Fibroblast of the conjunctiva (primary cell): ENCODE results near the gene CDK5RAP1.
"Not testable (repeated sequence)": the region's sequence is repeated elsewhere in the genome, so short reads cannot be mapped to it uniquely, and the experiment has no call there.

ENCODE experiments used
- DNase-seq: peaks from one replicate; pipeline ENCODE4 v3.0.0-alpha.2; 2010; ENCODE audit warnings: low read depth

The CDK5RAP1 gene, protein sequence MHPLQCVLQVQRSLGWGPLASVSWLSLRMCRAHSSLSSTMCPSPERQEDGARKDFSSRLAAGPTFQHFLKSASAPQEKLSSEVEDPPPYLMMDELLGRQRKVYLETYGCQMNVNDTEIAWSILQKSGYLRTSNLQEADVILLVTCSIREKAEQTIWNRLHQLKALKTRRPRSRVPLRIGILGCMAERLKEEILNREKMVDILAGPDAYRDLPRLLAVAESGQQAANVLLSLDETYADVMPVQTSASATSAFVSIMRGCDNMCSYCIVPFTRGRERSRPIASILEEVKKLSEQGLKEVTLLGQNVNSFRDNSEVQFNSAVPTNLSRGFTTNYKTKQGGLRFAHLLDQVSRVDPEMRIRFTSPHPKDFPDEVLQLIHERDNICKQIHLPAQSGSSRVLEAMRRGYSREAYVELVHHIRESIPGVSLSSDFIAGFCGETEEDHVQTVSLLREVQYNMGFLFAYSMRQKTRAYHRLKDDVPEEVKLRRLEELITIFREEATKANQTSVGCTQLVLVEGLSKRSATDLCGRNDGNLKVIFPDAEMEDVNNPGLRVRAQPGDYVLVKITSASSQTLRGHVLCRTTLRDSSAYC

GRCh38 chr20:33401184-33401920 is at the start of gene CDK5RAP1:
CDK5RAP1 (minus strand) TSS chr20:33401519; CDS start chr20:33397064, 4,455 bp downstream.
- DNase-seq = peak; percentile 75

GRCh38 chr20:33450867-33451266 is 49.5 kb upstream of the CDK5RAP1 start:
- DNase-seq = no peak

GRCh38 chr20:33445881-33446625 is 44.7 kb upstream of the CDK5RAP1 start:
- no peak for DNase-seq

DNA sequence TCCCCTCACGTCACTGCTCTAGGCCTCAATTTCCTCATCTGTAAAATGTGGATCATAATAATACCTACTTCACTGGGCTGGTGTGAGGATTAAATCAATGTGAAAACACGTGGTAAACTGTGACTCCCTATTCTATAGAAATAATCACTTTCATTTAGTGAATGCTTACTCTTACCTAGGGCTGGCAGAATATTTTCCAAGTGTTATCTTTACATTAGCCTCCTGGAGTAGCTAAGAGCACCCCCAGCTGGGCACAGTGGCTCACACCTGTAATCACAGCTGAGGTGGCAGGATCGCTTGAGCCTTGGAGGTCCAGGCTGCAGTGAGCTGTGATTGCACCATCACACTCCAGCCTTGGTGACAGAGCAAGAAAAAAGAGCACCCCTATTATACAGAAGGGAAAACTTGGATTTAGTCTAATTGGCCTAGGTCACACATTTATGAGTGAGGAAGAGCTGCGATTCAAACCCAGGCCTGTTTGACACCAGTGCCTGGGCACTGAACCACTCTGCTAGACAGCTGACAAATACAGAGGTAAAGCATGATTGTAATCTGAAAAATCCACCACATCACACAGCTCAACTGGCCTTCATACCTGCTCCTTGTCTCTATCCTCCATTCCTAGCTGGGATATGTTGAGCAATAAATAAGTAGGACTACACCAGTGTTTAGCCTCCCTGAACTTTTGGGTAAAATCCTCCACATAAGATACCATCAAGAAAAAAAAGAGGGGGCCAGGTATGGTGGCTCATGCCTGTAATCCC is 43.7 kb upstream of the CDK5RAP1 start:
- DNase-seq = no peak

DNA sequence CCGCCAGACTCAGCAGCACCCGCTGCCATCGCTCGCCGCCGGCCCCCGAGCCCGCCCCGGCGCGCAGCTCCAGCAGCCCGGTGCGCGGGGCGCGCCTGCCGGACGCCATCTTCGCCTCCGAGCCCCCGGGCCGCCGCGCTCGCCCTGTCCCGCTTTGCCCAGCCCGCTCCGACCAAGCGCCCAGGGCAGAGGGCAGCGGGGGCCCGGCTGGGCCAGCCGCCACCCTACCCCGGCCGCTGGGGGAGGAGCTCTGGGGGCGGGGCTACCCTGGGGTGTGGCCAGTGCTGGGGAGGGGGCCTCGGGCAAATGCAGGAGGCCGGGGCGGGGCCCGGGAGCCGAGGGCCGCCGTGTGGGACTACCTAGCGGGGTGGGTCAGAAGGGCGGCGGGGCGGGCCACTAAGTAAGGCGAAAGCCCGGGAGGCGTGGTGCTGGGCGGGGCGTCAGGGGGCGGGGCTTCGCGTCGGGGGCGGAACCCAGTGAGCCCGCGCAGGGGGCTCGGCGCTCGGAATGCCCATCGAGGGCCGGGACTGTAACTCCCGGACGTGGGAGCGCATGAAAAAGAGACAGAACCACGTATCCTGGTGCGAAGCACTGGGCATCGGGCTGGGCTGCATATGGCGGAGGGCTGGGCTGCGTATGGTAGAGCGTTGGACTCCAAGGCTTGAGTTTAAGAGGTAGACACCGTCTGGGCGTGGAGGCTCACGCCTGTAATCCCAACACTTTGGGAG is 42.4 kb upstream of the CDK5RAP1 start, which contains the start of gene SNTA1:
Gene SNTA1 (minus strand): TSS at position 252 of the 728 bp plus-strand sequence. CDS start 143 bp downstream, at position 109.
- peak; percentile 60 for DNase-seq

- DNase-seq = no peak
Measured at GRCh38 chr20:33443006-33443511, 41.7 kb upstream of the CDK5RAP1 start.

GRCh38 chr20:33442136-33443005 is 41.1 kb upstream of the CDK5RAP1 start:
- DNase-seq = no peak

- DNase-seq = no peak
Measured at GRCh38 chr20:33441142-33441955, 40.0 kb upstream of the CDK5RAP1 start.

DNA sequence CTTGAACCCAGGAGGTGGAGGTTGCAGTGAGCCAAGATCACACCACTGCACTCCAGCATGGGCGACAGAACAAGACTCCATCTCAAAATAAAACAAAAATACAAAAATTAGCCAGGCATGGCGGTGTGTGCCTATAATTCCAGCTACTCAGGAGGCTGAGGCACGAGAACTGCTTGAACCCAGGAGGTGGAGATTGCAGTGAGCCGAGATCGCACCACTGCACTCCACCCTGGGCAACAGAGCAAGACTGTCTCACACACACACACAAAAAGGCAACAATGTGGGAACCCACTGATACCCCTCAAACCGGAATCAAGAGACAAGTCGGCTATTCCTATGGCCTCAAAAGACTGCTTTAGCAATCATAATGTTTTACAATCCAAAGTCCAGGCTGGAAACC is 39.2 kb upstream of the CDK5RAP1 start:
- not testable (repeated sequence) for DNase-seq

DNA sequence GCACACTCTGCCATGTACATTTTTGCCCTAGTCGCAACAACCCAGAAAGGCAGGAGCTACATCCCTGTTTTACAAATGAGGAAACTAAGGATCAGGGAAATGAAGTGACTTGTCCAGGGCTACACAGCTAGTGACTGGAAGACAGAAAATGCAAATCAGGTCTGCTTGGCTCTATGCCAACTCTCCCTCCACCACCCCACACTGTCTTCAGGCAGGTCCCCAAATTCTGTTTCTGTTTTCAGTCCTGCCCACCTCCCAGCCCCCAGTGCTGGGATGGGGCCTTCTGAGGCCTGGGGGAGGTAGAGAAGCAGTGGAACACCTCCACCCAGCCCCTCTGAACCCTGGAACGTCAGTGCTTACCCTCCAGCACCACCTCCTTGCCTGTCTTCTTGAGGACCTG is 37.2 kb upstream of the CDK5RAP1 start:
- DNase-seq = no peak

DNA sequence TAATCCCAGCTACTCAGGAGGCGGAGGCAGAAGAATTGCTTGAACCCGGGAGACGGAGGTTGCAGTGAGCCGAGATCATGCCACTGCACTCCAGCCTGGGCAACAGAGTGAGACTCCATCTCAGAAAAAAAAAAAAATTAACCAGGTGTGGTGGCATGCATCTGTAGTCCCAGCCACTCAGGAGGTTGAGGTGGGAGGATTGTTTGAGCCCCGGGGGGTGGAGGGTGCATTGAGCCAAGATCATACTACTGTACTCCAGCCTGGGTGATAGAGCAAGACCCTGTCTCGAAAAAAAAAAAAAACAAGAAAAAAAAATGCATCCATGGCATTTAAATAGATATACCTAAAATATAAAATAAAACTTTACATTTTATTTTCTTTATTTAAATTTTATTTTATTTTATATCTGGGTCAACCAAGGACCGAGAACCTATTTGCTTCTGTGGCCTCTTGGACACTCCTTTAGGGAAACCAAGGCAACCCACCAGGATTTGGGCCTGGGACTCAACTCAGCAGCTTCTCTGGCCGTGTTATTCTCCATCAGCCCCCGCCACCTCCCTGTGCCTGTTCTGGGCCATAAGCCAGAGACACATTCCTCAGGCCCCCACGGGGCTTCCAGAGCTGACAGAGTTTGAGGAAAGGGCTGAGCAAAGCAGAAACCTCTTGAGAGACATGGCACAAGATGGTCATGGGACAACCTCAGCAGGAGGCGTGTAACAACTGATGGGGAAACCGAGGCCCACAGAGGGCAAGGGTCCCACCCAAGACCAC is 36.0 kb upstream of the CDK5RAP1 start:
- DNase-seq = no peak

- no peak for DNase-seq
Measured at GRCh38 chr20:33434434-33434833, 33.1 kb upstream of the CDK5RAP1 start.

DNA sequence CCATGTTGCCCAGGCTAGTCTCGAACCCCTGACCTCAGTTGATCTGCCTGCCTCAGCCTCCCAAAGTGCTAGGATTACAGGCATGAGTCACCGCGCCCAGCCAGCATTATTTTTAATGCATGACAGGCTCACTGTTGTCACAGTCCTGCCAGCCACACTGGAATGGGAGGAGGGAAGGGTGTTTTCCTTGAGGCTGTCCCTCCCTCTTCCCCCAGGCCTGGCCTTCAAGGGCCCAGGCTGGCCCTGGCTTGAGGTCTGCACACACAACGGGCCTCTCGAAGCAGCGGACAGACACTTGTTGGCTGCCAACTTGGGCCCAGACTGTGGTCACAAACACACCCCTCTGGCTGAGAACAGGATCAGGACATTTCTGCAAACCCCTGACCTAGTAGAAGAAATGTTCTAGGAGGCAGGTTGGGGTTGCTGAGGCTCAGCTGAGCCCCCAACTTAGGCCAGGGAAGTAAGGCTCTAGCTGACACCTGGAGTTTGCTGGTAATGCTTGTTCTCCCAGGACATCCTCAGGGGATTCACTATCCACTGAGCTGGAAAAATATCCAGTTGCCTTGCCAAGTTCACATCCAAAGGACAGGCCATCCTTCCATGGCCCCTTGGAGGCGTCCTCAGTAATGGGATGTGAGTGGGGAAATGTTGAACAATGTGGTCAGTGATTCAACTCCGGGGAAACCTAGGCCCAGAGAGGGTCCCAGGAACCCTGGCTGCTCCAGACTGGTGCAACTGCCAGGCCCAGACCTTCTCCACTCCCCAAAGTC is 32.3 kb upstream of the CDK5RAP1 start:
- no peak for DNase-seq

GRCh38 chr20:33431797-33432381 is 30.6 kb upstream of the CDK5RAP1 start:
- no peak for DNase-seq

GRCh38 chr20:33423875-33424274 is 22.6 kb upstream of the CDK5RAP1 start:
- not testable (repeated sequence) for DNase-seq

- DNase-seq = peak; percentile 61
Measured at GRCh38 chr20:33423141-33423834, 22.0 kb upstream of the CDK5RAP1 start.
